ENCODE results near the gene SLC2A10.

Gene SLC2A10

DNA sequence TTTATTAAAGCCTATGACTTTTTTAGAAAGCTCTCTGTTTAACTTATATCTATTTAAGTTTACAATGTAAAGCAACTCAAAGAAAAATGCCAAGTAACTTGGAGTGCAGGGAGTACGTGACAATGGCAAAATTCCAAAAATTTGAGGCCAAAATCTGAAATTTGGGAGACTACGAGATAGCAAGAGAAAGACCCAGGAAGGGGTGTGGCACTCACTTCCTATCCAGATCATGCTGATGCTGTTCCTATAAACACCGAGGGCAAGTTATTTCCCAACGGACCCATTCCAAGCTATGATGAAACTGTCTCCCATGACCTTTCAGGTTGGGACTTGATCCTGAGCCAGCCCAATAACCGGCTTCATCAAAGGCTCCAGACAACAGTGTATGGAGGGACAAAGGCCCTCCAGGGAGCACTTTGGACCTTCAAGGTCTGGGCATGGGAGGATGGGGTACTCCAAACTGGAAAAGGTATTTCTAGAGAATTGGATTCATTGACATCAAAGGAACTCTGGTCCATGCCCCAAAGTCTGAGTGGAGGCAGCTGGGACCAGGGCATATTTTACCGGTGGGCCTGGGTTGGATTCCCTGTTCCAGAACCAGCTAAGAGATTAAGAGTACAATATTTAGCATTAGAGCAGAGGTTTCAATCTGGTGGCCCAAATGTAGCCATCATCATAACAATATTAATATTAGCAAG, 42.5 kb upstream of the SLC2A10 start:
- Histone ChIP-seq H3K9me3 (ENCODE audit: control extremely low read depth in 1 of 5, control insufficient read depth in 4 of 5, insufficient read depth in 2 of 5, low read depth in 1 of 5, low read length in 4 of 5) (peaks cover 0 to 15% (median 3%) of the 10 kb centered on the region in 5 experiments), H3K27me3 (replicated peaks in 2 of 5; ENCODE audit: control insufficient read depth in 4 of 5, insufficient read depth in 5 of 5, low read length in 4 of 5) (peaks cover 0 to 2% (median 0%) of the 10 kb centered on the region in 5 experiments), H3K27ac (ENCODE audit: insufficient read depth in 1 of 2, low read depth in 1 of 2, low read length in 2 of 2, poor library complexity in 1 of 2, severe bottlenecking in 2 of 2) (no peak overlapping the region), H3K4me1 (ENCODE audit: control extremely low read depth in 1 of 4, control insufficient read depth in 4 of 4, insufficient read depth in 4 of 4, low read length in 3 of 4) (no peaks in the 10 kb centered on the region), H3K4me3 (ENCODE audit: control insufficient read depth in 1 of 7, extremely low read depth in 1 of 7, insufficient read depth in 4 of 7, low read depth in 2 of 7, low read length in 6 of 7) (no peak overlapping the region), H3K36me3 (ENCODE audit: control insufficient read depth in 4 of 4, insufficient read depth in 4 of 4, low read length in 3 of 4) (no peaks in the 10 kb centered on the region)
- DNase-seq: no peak
- whole genome bisulfite sequencing (ENCODE audit: insufficient coverage): 100% methylated on average over 6 of the region's 6 CpGs
- ChIA-PET POLR2A (no interaction called here), CTCF (interaction anchor here (1.2 kb wide), 1 partner anchor 86 kb away, joined by 3 read pairs; no protein-coding TSS in a partner anchor)

DNA sequence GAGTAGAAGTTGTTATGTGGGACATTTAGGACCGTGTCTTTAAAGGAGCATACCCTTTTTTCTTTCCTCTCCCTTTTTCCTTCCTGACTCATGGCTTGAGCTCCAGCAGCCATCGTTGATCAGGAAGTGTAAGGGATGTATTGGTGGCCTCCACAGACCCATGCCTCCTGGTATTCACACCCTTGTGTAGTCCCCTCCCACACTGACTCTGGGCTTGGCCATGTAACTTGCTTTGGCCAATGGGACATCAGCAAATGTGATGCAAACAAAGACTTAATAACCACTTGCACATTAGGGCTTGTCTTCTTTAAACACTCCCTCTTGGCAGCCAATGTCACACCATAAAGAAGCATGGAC, 39.2 kb upstream of the SLC2A10 start:
- POLR2A ChIA-PET: no interaction called here
- CTCF ChIA-PET: no interaction called here
- Histone ChIP-seq H3K4me3 (ENCODE audit: control insufficient read depth in 1 of 7, extremely low read depth in 1 of 7, insufficient read depth in 4 of 7, low read depth in 2 of 7, low read length in 6 of 7) (no peak overlapping the region), H3K36me3 (ENCODE audit: control insufficient read depth in 4 of 4, insufficient read depth in 4 of 4, low read length in 3 of 4) (no peaks in the 10 kb centered on the region), H3K9me3 (ENCODE audit: control extremely low read depth in 1 of 5, control insufficient read depth in 4 of 5, insufficient read depth in 2 of 5, low read depth in 1 of 5, low read length in 4 of 5) (peaks cover 0 to 16% (median 5%) of the 10 kb centered on the region in 5 experiments), H3K27me3 (replicated peaks in 2 of 5; ENCODE audit: control insufficient read depth in 4 of 5, insufficient read depth in 5 of 5, low read length in 4 of 5) (peaks cover 0 to 2% (median 0%) of the 10 kb centered on the region in 5 experiments), H3K4me1 (ENCODE audit: control extremely low read depth in 1 of 4, control insufficient read depth in 4 of 4, insufficient read depth in 4 of 4, low read length in 3 of 4) (no peaks in the 10 kb centered on the region), H3K27ac (ENCODE audit: insufficient read depth in 1 of 2, low read depth in 1 of 2, low read length in 2 of 2, poor library complexity in 1 of 2, severe bottlenecking in 2 of 2) (no peak overlapping the region)
- no peak for DNase-seq
- no CpG with 5 or more reads among the region's 2 CpGs for WGBS (ENCODE audit: insufficient coverage)

GRCh38 chr20:46670585-46671584, 38.6 kb upstream of the SLC2A10 start:
- ChIA-PET CTCF (interaction anchor here (1.7 kb wide), 1 partner anchor 11 kb away, joined by 7 read pairs; no protein-coding TSS in a partner anchor), POLR2A (no interaction called here)
- Histone ChIP-seq H3K36me3 (ENCODE audit: control insufficient read depth in 4 of 4, insufficient read depth in 4 of 4, low read length in 3 of 4) (no peaks in the 10 kb centered on the region), H3K4me3 (ENCODE audit: control insufficient read depth in 1 of 7, extremely low read depth in 1 of 7, insufficient read depth in 4 of 7, low read depth in 2 of 7, low read length in 6 of 7) (no peak overlapping the region), H3K27ac (ENCODE audit: insufficient read depth in 1 of 2, low read depth in 1 of 2, low read length in 2 of 2, poor library complexity in 1 of 2, severe bottlenecking in 2 of 2) (no peak overlapping the region), H3K27me3 (replicated peaks in 2 of 5; ENCODE audit: control insufficient read depth in 4 of 5, insufficient read depth in 5 of 5, low read length in 4 of 5) (peaks cover 0 to 2% (median 0%) of the 10 kb centered on the region in 5 experiments), H3K9me3 (ENCODE audit: control extremely low read depth in 1 of 5, control insufficient read depth in 4 of 5, insufficient read depth in 2 of 5, low read depth in 1 of 5, low read length in 4 of 5) (peaks cover 0 to 16% (median 5%) of the 10 kb centered on the region in 5 experiments), H3K4me1 (ENCODE audit: control extremely low read depth in 1 of 4, control insufficient read depth in 4 of 4, insufficient read depth in 4 of 4, low read length in 3 of 4) (no peaks in the 10 kb centered on the region)
- no peak for DNase-seq
- 90% methylated on average over 2 of the region's 3 CpGs for WGBS (ENCODE audit: insufficient coverage)

GRCh38 chr20:46671866-46672542, 37.4 kb upstream of the SLC2A10 start:
- 100% methylated on average over 3 of the region's 3 CpGs for WGBS (ENCODE audit: insufficient coverage)
- Histone ChIP-seq H3K27ac (ENCODE audit: insufficient read depth in 1 of 2, low read depth in 1 of 2, low read length in 2 of 2, poor library complexity in 1 of 2, severe bottlenecking in 2 of 2) (no peak overlapping the region), H3K27me3 (replicated peaks in 2 of 5; ENCODE audit: control insufficient read depth in 4 of 5, insufficient read depth in 5 of 5, low read length in 4 of 5) (peaks cover 0 to 2% (median 0%) of the 10 kb centered on the region in 5 experiments), H3K4me3 (ENCODE audit: control insufficient read depth in 1 of 7, extremely low read depth in 1 of 7, insufficient read depth in 4 of 7, low read depth in 2 of 7, low read length in 6 of 7) (no peak overlapping the region), H3K36me3 (ENCODE audit: control insufficient read depth in 4 of 4, insufficient read depth in 4 of 4, low read length in 3 of 4) (no peaks in the 10 kb centered on the region), H3K9me3 (ENCODE audit: control extremely low read depth in 1 of 5, control insufficient read depth in 4 of 5, insufficient read depth in 2 of 5, low read depth in 1 of 5, low read length in 4 of 5) (peaks cover 0 to 16% (median 5%) of the 10 kb centered on the region in 5 experiments), H3K4me1 (ENCODE audit: control extremely low read depth in 1 of 4, control insufficient read depth in 4 of 4, insufficient read depth in 4 of 4, low read length in 3 of 4) (no peaks in the 10 kb centered on the region)
- ChIA-PET CTCF (interaction anchor here (0.9 to 1.7 kb wide), 3 partner anchors 10 to 128 kb away, joined by 3 to 7 read pairs (median 4); partner anchors contain the start of gene TP53RK), POLR2A (no interaction called here)
- DNase-seq: no peak

- Histone ChIP-seq H3K4me1 (ENCODE audit: control extremely low read depth in 1 of 4, control insufficient read depth in 4 of 4, insufficient read depth in 4 of 4, low read length in 3 of 4) (no peaks in the 10 kb centered on the region), H3K36me3 (ENCODE audit: control insufficient read depth in 4 of 4, insufficient read depth in 4 of 4, low read length in 3 of 4) (no peaks in the 10 kb centered on the region), H3K27me3 (replicated peaks in 2 of 5; ENCODE audit: control insufficient read depth in 4 of 5, insufficient read depth in 5 of 5, low read length in 4 of 5) (peaks cover 0 to 2% (median 0%) of the 10 kb centered on the region in 5 experiments), H3K27ac (ENCODE audit: insufficient read depth in 1 of 2, low read depth in 1 of 2, low read length in 2 of 2, poor library complexity in 1 of 2, severe bottlenecking in 2 of 2) (no peak overlapping the region), H3K4me3 (ENCODE audit: control insufficient read depth in 1 of 7, extremely low read depth in 1 of 7, insufficient read depth in 4 of 7, low read depth in 2 of 7, low read length in 6 of 7) (no peak overlapping the region), H3K9me3 (ENCODE audit: control extremely low read depth in 1 of 5, control insufficient read depth in 4 of 5, insufficient read depth in 2 of 5, low read depth in 1 of 5, low read length in 4 of 5) (peaks cover 0 to 16% (median 5%) of the 10 kb centered on the region in 5 experiments)
- DNase-seq: no peak
- CTCF ChIA-PET: interaction anchor here (0.9 to 1.7 kb wide), 4 partner anchors 9 to 129 kb away, joined by 3 to 7 read pairs (median 4); partner anchors contain the start of gene TP53RK
- POLR2A ChIA-PET: no interaction called here
- WGBS (ENCODE audit: insufficient coverage): 97% methylated on average over 3 of the region's 5 CpGs
Observed at GRCh38 chr20:46672543-46673148, 36.8 kb upstream of the SLC2A10 start.

- 96% methylated on average over 8 of the region's 11 CpGs for WGBS (ENCODE audit: insufficient coverage)
- ChIA-PET CTCF (interaction anchor here (1.5 kb wide), 1 partner anchor 12 kb away, joined by 3 read pairs; no protein-coding TSS in a partner anchor), POLR2A (no interaction called here)
- H3K27ac ChIP-seq (ENCODE audit: insufficient read depth in 1 of 2, low read depth in 1 of 2, low read length in 2 of 2, poor library complexity in 1 of 2, severe bottlenecking in 2 of 2): no peak overlapping the region
- H3K4me3 ChIP-seq (ENCODE audit: control insufficient read depth in 1 of 7, extremely low read depth in 1 of 7, insufficient read depth in 4 of 7, low read depth in 2 of 7, low read length in 6 of 7): no peak overlapping the region
- peaks cover 0 to 2% (median 0%) of the 10 kb centered on the region in 5 experiments for H3K27me3 ChIP-seq (replicated peaks in 2 of 5; ENCODE audit: control insufficient read depth in 4 of 5, insufficient read depth in 5 of 5, low read length in 4 of 5)
- DNase-seq: no peak
- no peaks in the 10 kb centered on the region for H3K36me3 ChIP-seq (ENCODE audit: control insufficient read depth in 4 of 4, insufficient read depth in 4 of 4, low read length in 3 of 4)
- H3K4me1 ChIP-seq (ENCODE audit: control extremely low read depth in 1 of 4, control insufficient read depth in 4 of 4, insufficient read depth in 4 of 4, low read length in 3 of 4): no peaks in the 10 kb centered on the region
- H3K9me3 ChIP-seq (ENCODE audit: control extremely low read depth in 1 of 5, control insufficient read depth in 4 of 5, insufficient read depth in 2 of 5, low read depth in 1 of 5, low read length in 4 of 5): peaks cover 0 to 16% (median 5%) of the 10 kb centered on the region in 5 experiments
Observed at GRCh38 chr20:46673394-46674252, 35.8 kb upstream of the SLC2A10 start.

Measured in common myeloid progenitor, CD34-positive (primary cell).